ENCODE data around the gene EPG5.
"Not testable (repeated sequence)": the region's sequence is repeated elsewhere in the genome, so short reads cannot be mapped to it uniquely, and the experiment has no call there.

Gene EPG5

DNA sequence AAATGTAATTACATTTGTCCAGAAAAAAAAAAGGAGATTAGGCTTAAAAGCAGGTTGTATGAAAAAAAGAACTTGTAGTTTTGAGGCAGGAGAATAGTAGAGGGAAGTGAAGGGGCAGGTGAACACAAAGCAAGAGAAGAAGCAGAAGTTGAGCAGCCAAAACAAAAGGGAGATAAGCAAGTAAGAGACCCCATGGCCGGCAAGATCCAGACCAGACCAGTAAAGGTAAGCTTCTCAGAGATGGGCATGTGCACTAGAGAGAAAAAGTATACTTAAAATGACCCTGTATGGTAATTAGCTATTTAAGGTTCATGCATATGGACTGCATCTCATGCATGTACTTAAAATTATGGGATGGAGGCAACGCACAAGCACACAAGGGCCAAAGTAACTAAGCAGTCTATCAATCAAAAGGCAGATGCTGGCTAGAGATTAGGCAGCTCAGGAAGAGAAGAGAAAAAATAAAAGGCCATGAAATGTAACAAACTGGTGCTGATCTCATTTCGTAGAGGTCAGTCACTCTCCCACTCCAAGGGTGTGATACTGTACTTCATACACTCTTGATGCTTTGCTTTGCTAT lies 132.0 kb downstream of the EPG5 start:
- Mint-ChIP-seq H3K27ac (no peak overlapping the region), H3K4me1 (ENCODE audit: low read depth) (peaks cover 13% of the 10 kb centered on the region), H3K9me3 (no peaks in the 10 kb centered on the region), H3K4me3 (no peak overlapping the region), H3K36me3 (ENCODE audit: low read depth) (no peaks in the 10 kb centered on the region), H3K27me3 (peaks cover 49% of the 10 kb centered on the region)

DNA sequence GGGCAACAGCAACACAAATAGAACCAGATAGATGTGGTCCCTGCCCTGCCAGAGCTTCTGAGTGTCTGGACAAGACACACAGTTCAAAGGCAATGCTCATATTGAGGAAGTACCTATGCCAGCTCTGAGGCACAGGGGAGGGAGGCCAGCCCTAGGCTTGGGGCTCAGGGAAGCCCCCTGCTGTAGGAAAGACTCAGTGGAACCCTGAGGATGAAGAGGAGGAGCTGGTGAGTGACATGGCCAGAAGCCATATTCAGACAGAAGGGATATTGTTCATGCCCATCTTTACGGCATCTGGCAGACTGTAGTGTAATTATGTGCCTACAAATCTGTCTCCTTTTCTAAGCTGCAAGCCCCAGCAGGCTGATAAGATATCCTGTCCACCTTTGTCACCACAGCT lies 132.8 kb downstream of the EPG5 start:
- H3K27ac Mint-ChIP-seq = no peak overlapping the region
- peaks cover 42% of the 10 kb centered on the region for H3K27me3 Mint-ChIP-seq
- no peak overlapping the region for H3K4me3 Mint-ChIP-seq
- H3K36me3 Mint-ChIP-seq (ENCODE audit: low read depth) = no peaks in the 10 kb centered on the region
- H3K4me1 Mint-ChIP-seq (ENCODE audit: low read depth) = peaks cover 12% of the 10 kb centered on the region
- no peaks in the 10 kb centered on the region for H3K9me3 Mint-ChIP-seq

DNA sequence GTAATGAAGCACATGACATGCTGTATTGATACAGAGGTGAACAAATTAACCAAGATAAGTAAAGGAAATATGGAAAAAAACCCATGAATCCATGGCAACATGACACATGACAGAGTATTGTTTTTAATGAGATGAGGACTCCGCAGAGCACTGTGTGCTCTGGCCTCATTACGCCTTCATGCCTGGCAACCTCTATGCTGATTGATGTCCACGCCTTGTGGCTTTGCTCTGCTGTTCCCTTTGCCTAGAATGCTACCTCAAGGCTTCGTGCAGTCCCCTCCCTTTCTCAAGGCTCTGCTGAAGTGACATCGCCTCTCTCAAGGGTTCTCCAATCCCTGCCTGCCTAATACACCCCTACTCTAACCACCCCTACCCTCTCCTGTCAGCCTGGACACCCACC lies 133.3 kb downstream of the EPG5 start:
- Mint-ChIP-seq H3K27ac (no peak overlapping the region), H3K4me3 (no peak overlapping the region), H3K4me1 (ENCODE audit: low read depth) (peaks cover 8% of the 10 kb centered on the region), H3K27me3 (peaks cover 38% of the 10 kb centered on the region), H3K36me3 (ENCODE audit: low read depth) (no peaks in the 10 kb centered on the region), H3K9me3 (no peaks in the 10 kb centered on the region)

DNA sequence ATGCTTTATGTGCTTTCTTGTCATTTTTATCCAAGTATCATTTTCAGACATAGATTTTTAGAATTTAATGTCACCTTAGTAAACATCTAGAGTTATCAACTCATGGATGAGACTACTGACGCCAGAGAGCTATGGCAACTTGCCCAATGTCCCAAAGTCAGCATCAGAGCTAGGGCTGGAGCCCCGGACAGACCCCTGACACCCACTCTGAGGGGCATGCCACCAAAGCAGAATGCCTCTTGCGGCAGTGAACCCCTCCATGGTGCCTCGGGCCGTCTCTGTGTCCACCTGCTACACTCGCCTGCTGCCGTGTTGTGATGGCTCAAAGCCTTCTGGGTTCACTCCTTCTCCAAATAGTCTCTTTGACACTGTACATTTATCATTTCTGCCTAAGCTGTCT lies 136.2 kb downstream of the EPG5 start:
- peaks cover 9% of the 10 kb centered on the region for H3K4me1 Mint-ChIP-seq (ENCODE audit: low read depth)
- no peaks in the 10 kb centered on the region for H3K9me3 Mint-ChIP-seq
- no peaks in the 10 kb centered on the region for H3K36me3 Mint-ChIP-seq (ENCODE audit: low read depth)
- no peak overlapping the region for H3K27ac Mint-ChIP-seq
- peaks cover 18% of the 10 kb centered on the region for H3K27me3 Mint-ChIP-seq
- no peak overlapping the region for H3K4me3 Mint-ChIP-seq

DNA sequence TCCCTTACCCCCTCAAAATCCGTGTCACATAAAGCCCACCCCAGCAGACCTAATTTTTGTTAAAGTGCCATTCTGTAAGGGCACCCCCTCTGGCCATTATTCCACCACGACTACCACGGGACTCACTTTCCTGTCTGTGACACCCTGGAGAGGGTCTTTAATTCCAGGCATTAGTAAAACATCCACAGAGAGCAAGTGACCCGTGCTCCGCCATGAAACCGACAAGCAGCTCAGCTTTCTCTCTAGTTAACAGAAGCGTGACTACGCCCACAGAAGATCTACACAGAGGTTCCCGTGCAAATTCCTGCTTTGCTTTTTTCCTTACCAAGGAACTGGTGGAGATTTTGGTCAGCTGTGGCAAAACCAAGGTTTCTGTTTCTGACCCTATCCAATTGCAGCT lies 137.3 kb downstream of the EPG5 start:
- Mint-ChIP-seq H3K4me3 (no peak overlapping the region), H3K27me3 (peaks cover 8% of the 10 kb centered on the region), H3K27ac (no peak overlapping the region), H3K9me3 (no peaks in the 10 kb centered on the region), H3K4me1 (ENCODE audit: low read depth) (peaks cover 16% of the 10 kb centered on the region), H3K36me3 (ENCODE audit: low read depth) (no peaks in the 10 kb centered on the region)

DNA sequence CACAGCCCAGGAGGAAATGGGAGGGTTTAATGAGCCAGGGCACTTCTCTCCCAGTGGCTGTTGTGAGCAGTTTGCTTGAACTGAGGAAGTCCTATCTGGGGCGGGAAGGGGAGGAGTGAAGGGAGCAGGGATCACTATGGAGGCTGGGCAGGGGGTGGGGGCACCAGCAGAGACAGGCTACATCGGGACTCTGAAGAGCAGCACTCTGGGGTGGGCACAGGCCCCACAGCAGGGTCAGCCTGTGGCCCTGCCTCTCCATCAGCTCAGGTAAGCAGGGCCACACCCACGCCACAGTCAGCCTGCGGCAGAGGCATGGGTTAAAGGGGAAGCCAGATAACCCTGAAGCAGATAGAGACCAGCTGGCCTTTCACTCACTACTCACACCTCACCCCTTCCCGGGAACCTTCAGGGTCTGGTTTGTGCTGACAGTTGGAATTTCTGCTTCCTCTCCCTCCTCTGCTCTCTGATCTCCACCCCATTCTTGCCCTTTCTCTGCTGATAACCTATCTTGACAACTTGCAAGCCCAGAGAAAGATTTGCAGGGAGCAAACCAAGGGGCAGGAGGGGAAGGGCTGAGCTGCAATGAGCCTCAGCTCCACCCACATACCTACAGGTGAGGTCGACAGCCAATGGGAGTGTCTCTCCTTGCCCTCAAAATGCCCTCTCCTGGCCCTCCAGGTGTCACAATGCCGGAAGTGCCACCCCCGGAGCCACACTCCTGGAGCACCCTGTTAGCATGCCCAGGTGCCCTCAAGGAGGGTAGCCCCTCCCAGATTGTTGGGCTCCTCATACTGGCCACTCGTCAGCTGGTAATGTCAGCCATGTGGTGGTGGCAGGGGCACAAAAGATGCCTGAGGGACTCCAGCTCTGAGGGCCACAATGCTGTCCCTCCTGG lies 138.0 kb downstream of the EPG5 start:
- no peak overlapping the region for H3K27ac Mint-ChIP-seq
- no peaks in the 10 kb centered on the region for H3K36me3 Mint-ChIP-seq (ENCODE audit: low read depth)

DNA sequence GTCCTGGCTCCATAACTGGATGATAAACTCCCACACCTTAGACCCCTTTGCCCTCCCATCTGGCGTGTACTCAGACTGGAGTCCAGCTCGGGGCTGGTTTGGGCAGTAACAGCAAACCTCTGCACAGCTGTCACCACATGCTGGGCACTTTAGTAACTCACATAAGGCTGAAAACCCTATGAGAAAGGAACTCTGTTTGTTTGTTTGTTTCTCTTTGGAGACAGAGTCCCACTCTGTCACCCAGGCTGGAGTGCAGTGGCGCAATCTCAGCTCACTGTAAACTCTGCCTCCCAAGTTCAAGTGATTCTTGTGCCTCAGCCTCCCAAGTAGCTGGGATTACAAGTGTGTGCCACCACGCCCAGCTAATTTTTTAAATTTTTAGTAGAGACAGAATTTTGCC lies 140.4 kb downstream of the EPG5 start:
- peaks cover 16% of the 10 kb centered on the region for H3K4me1 Mint-ChIP-seq (ENCODE audit: low read depth)
- H3K27me3 Mint-ChIP-seq; H3K9me3 Mint-ChIP-seq; H3K27ac Mint-ChIP-seq; H3K36me3 Mint-ChIP-seq (ENCODE audit: low read depth); H3K4me3 Mint-ChIP-seq: not testable (repeated sequence)

More for the DNA sequence above, 138.0 kb downstream of the EPG5 start:
- H3K9me3 Mint-ChIP-seq = no peaks in the 10 kb centered on the region
- H3K27me3 Mint-ChIP-seq = peaks cover 7% of the 10 kb centered on the region
- peaks cover 16% of the 10 kb centered on the region for H3K4me1 Mint-ChIP-seq (ENCODE audit: low read depth)
- no peak overlapping the region for H3K4me3 Mint-ChIP-seq

DNA sequence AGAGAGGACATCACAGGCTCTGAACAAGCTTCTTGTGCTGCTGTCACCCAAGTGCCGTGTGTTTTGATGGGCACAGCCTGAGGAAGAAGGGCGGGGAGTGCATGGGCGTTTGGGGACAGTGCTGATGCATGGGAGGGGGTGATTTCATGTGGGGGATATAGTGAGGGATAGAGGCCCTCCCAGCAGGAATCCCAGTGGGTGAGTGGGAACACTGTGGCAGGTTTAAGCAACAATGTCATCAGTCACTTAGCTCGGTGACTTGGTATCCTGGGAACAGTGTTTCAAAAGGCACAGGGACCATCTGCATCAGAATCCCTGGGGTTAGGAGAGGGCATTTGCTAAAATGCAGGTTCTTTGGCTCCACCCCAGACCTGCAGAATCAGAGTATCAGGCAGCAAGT lies 141.0 kb downstream of the EPG5 start:
- Mint-ChIP-seq H3K4me3 (no peak overlapping the region), H3K9me3 (no peaks in the 10 kb centered on the region), H3K27me3 (peaks cover 14% of the 10 kb centered on the region), H3K4me1 (ENCODE audit: low read depth) (peaks cover 16% of the 10 kb centered on the region), H3K36me3 (ENCODE audit: low read depth) (no peaks in the 10 kb centered on the region), H3K27ac (no peak overlapping the region)

DNA sequence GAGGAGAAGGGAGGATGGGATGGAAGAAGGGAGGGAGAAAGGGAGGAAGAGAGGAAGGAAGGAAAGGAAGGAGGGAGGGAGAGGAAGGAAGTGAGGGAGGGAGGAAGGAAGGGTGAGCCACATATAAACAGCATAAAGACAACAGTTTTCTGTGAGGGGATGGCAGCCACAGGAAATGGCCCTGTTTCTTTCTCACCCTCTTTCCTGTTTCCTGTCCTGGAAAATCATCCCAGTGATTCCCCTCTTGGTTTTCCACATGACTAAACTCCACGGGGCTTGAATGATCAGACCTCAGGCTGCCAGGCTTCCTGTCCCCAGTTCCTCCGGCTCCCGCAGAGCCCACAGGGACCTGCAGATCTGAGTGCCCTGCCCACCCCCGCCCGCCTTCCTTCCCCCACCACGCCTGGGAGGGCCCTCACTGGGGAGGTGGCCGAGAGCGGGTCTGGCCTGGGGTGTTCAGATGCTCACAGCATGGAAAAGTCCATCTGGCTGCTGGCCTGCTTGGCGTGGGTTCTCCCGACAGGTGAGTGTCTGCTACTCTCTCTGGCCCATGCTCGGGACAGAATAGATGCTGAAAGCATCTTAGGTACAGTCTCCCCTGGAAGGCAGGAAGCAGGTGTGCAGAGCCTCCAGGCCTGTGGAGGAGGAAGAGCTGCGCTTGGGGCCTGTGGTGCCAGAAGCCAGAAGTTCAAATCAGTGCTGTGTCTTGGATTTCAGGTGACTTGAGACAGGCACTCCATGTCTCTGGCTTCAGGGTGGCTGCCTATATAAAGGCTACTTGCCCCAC lies 141.7 kb downstream of the EPG5 start, which contains the start of gene SIGLEC15:
Gene SIGLEC15, plus strand, starts transcription at position 418 of the 787 bp plus-strand sequence. Its CDS starts 54 bp downstream, at position 472.
- H3K36me3 Mint-ChIP-seq (ENCODE audit: low read depth) = no peaks in the 10 kb centered on the region
- no peaks in the 10 kb centered on the region for H3K9me3 Mint-ChIP-seq
- H3K27me3 Mint-ChIP-seq = peaks cover 20% of the 10 kb centered on the region
- no peak within 1 kb of the TSS for H3K27ac Mint-ChIP-seq
- H3K4me1 Mint-ChIP-seq (ENCODE audit: low read depth) = peaks cover 16% of the 10 kb centered on the region
- H3K4me3 Mint-ChIP-seq = no peak within 1 kb of the TSS

DNA sequence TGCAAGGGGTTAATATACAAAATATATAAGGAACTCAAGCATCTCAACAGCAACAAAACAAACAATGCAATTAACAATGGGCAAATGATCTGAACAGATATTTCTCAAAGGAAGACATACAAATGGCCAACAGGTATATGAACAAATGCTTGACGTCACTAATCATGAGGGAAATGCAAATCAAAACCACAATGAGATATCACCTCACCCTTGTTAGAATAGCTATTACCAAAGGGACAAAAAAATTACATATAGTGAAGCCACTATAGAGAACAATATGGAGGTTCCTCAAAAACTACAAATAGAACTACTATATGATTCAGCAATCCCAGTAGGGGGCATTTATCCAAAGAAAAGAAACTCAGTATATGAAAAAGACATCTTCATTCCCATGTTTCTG lies 145.4 kb downstream of the EPG5 start:
- H3K4me3 Mint-ChIP-seq = no peak overlapping the region
- H3K27ac Mint-ChIP-seq = no peak overlapping the region

DNA sequence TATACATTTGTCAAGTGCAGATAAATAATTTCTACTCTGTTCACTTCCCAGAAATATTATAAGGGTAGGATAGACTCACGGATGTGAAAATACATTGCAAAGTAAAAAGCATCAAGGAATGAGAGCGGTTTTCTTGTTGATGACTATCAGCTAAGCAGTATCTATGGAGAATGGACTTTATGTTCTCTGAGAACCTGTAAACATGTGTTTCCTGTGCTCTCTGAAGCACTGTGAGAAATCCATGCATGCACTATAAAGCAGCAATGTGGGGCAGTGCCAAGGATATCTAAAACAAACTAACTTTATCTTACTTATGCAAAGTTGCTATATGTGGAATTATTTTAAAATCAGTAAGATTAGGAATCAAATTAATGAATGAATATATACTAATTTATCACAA lies 146.1 kb downstream of the EPG5 start:
- Mint-ChIP-seq H3K9me3 (no peaks in the 10 kb centered on the region), H3K27me3 (peaks cover 20% of the 10 kb centered on the region), H3K27ac (no peak overlapping the region), H3K4me1 (ENCODE audit: low read depth) (peaks cover 8% of the 10 kb centered on the region), H3K4me3 (no peak overlapping the region), H3K36me3 (ENCODE audit: low read depth) (no peaks in the 10 kb centered on the region)

More for the DNA sequence above, 145.4 kb downstream of the EPG5 start:
- Mint-ChIP-seq H3K36me3 (ENCODE audit: low read depth) (no peaks in the 10 kb centered on the region), H3K9me3 (no peaks in the 10 kb centered on the region), H3K4me1 (ENCODE audit: low read depth) (peaks cover 8% of the 10 kb centered on the region), H3K27me3 (peaks cover 20% of the 10 kb centered on the region)

DNA sequence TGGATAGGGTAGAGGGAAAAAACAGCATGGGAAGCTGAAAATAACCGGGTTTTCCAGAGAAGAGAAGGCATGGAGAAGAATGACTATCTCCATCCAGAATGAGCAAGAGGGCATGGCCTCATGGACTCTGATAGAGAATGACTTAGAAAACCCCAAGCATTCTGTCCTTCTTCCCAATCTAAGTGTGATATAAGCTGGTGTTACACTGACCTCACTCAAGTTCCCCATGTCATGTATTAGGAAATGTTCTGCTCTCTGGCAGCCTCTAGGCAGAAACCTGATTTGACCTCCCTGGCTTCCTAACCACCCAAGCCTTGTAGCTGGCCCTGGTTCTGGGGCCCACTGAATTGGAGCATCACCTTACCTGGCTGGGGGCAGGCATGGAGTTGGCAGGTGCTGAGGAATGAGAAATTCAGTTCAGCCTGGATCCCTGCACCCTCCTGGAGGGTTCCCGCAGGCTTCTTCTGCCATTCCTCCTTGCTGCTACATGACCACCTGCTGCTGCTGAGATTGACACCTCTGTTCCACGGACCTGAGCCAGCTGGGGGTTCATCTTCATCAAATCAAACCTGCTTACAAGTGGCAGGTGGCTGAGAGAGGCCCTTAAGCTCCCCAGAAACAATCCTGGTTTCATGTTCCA lies 146.9 kb downstream of the EPG5 start:
- Mint-ChIP-seq H3K27me3 (peaks cover 20% of the 10 kb centered on the region), H3K36me3 (ENCODE audit: low read depth) (no peaks in the 10 kb centered on the region), H3K4me1 (ENCODE audit: low read depth) (peaks cover under 1% of the 10 kb centered on the region), H3K9me3 (no peaks in the 10 kb centered on the region), H3K27ac (no peak overlapping the region), H3K4me3 (no peak overlapping the region)

DNA sequence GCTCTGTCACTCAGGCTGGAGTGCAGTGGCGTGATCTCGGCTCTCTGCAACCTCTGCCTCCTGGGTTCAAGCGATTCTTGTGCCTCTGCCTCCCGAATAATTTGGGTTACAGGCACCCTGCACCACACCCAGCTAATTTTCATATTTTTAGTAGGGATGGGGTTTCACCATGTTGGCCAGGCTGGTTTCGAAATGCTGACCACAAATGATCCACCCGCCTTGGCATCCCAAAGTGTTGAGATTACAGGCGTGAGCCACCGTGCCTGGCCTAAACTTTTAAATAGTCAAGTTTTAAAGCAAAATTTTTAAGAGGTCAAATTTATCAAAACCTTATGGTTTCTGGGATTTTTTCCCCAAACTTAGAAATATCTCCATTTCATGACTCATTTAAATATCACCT lies 148.4 kb downstream of the EPG5 start:
- peaks cover 20% of the 10 kb centered on the region for H3K27me3 Mint-ChIP-seq
- not testable (repeated sequence) for H3K9me3 Mint-ChIP-seq; H3K4me3 Mint-ChIP-seq; H3K27ac Mint-ChIP-seq; H3K36me3 Mint-ChIP-seq (ENCODE audit: low read depth); H3K4me1 Mint-ChIP-seq (ENCODE audit: low read depth)

DNA sequence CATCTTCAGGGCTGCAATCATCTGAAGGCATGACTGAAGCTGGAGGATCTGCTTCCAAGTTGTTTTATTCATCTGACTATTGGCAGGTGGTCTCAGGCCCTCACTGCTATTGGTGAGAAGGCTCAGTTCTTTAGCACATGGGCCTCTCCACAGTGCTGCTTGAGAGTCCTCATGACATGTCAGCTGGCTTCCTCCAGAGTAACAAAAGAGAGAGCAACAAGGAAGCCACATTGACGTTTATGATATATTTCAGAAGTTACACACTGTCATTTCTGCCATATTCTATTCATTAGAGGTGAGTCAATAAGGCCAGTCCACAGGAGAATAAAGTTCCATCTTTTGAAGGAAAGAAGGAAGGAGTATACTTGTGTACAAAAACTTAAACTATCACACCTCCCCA lies 149.6 kb downstream of the EPG5 start:
- Mint-ChIP-seq H3K4me3 (no peak overlapping the region), H3K27ac (no peak overlapping the region), H3K4me1 (ENCODE audit: low read depth) (no peaks in the 10 kb centered on the region), H3K36me3 (ENCODE audit: low read depth) (no peaks in the 10 kb centered on the region), H3K9me3 (no peaks in the 10 kb centered on the region), H3K27me3 (peaks cover 16% of the 10 kb centered on the region)

DNA sequence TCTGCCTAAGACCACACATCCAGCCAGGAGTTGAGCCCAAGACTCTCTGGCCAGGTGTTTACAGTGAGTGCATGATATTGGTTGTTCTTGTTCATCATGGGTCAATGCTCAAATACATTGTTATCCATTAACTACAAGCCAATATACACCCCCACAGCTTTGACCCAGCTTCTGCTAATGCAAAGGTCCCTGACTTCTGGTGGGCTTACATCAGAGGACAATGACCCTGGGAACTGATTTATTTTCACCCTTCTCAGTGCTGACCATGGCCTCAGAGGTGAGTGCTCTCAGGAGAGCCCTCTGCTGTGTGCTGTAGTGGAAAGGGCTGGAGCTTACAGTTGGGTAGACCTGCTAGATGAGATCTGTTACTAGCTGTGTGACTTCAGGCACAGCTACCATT lies 152.4 kb downstream of the EPG5 start:
- not testable (repeated sequence) for H3K36me3 Mint-ChIP-seq (ENCODE audit: low read depth); H3K4me3 Mint-ChIP-seq; H3K9me3 Mint-ChIP-seq; H3K27ac Mint-ChIP-seq; H3K4me1 Mint-ChIP-seq (ENCODE audit: low read depth); H3K27me3 Mint-ChIP-seq
